ENCODE results near the gene RAB43. TPM values are rescaled to one million over a fixed set of nuclear protein-coding genes. Genes with fewer than 3 reads are reported as not detected.

The RAB43 gene
- total RNA-seq, 1 experiment from 2014 or later = 13.5 TPM

DNA sequence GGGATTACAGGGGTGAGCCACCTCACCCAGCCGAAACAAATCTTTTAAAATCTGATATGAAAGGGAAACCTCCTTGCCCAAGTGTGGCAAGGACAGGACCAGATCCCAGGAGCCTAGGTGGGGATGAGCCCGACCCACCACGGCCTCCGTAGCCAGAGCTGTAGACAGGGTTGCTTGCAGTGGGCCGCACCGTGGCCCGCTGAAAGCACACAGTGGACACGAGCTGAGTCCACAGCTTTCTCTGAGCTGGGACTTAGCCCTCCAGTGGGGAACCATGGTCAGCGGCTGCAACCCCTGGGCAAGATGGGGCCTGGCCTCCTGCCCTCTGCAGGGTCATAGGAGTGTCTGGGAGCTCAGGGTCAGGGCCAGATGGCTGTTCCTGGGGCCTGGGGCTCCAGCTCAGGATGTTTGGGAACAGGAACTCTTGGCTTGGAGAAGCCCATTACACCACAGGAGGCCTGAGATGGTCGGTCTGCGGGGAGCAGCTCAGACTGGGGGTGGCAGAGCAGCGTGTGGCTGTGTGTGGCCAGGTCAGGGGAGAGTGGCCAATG, 36.4 kb downstream of the RAB43 start (continued):
- TF ChIP-seq SIN3A (IDR thresholded peaks at IDR 0.05; ENCODE audit: low read depth) (no peak), SRF (IDR thresholded peaks at IDR 0.05; ENCODE audit: low read depth) (no peak), ZFX (IDR thresholded peaks at IDR 0.05) (no peak), RAD21 (IDR thresholded peaks at IDR 0.05; ENCODE audit: low read depth) (no peak), FOSL1 (IDR thresholded peaks at IDR 0.05; ENCODE audit: low read depth) (no peak), CEBPB (IDR thresholded peaks at IDR 0.05; ENCODE audit: low read depth) (no peak), POLR2AphosphoS5 (IDR thresholded peaks at IDR 0.05; ENCODE audit: low read depth, low read length) (no peak), EGR1 (IDR thresholded peaks at IDR 0.05; ENCODE audit: low read depth) (no peak), YY1 (IDR thresholded peaks at IDR 0.05; ENCODE audit: extremely low read depth, insufficient replicate concordance, low read depth, low read length) (no peak), ELF1 (IDR thresholded peaks at IDR 0.05; ENCODE audit: borderline replicate concordance, low read depth) (no peak), POLR2A (IDR thresholded peaks at IDR 0.05; ENCODE audit: borderline replicate concordance, extremely low read depth, insufficient read depth, insufficient read length) (no peak)
- TF ChIP-seq, protein P1, sequence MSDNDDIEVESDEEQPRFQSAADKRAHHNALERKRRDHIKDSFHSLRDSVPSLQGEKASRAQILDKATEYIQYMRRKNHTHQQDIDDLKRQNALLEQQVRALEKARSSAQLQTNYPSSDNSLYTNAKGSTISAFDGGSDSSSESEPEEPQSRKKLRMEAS (IDR thresholded peaks at IDR 0.05) = no peak

- POLR2A ChIA-PET = no interaction called here
Observed at GRCh38 chr3:129084501-129084900, 37.1 kb downstream of the RAB43 start.

More at GRCh38 chr3:129084501-129084900, 37.1 kb downstream of the RAB43 start:
- ATAC-seq = no peak
- H3K27ac ChIP-seq (ENCODE audit: low read depth, low read length) = no peak overlapping the region
- ChIA-PET RAD21 (ENCODE audit: low non-redundant PET in 1 of 2, low total read pairs in 2 of 2, uncharacterized antibody in 2 of 2, unreplicated experiment in 2 of 2) (no interaction called here), CTCF (no interaction called here)
- H3K4me3 ChIP-seq (replicated peaks in 1 of 2; ENCODE audit: low read depth in 1 of 2, low read length in 2 of 2) = no peak overlapping the region
- no peaks in the 10 kb centered on the region for H3K9me3 ChIP-seq (ENCODE audit: control insufficient read depth in 1 of 2, insufficient read depth in 1 of 2, low read depth in 1 of 2, low read length in 2 of 2)
- H3K9me2 ChIP-seq (ENCODE audit: insufficient read depth) = no peaks in the 10 kb centered on the region
- no peak for DNase-seq (ENCODE audit: low read depth, low spot score)
- BruUV-seq (replicated peaks) = no TSS peak
- H3K79me2 ChIP-seq (ENCODE audit: insufficient read depth, low read length) = no peaks in the 10 kb centered on the region
- no peak overlapping the region for H2AFZ ChIP-seq (ENCODE audit: low read depth, low read length, poor library complexity, severe bottlenecking)
- H3K36me3 ChIP-seq (ENCODE audit: control insufficient read depth in 1 of 2, insufficient read depth in 2 of 2, low read length in 2 of 2) = no peaks in the 10 kb centered on the region
- TF ChIP-seq POLR2AphosphoS5 (IDR thresholded peaks at IDR 0.05; ENCODE audit: low read depth, low read length) = no peak
- TF ChIP-seq POLR2A (IDR thresholded peaks at IDR 0.05; ENCODE audit: borderline replicate concordance, extremely low read depth, insufficient read depth, insufficient read length) = no peak
- no peaks in the 10 kb centered on the region for H3K27me3 ChIP-seq (ENCODE audit: insufficient read depth, low read length)
- H3K4me1 ChIP-seq (ENCODE audit: control insufficient read depth in 1 of 2, insufficient read depth in 2 of 2, low read length in 2 of 2) = no peaks in the 10 kb centered on the region
- intact Hi-C loops (cut with micrococcal nuclease) = no loop called here
- no peaks in the 10 kb centered on the region for H4K20me1 ChIP-seq (ENCODE audit: insufficient read depth)
- H3K4me2 ChIP-seq (ENCODE audit: low read length) = no peak overlapping the region
- no peak overlapping the region for H3K9ac ChIP-seq (ENCODE audit: low read length)
